Pulmonary artery endothelial cell (primary cell): Measurements from ENCODE around the gene TNRC18. TPM values are rescaled to one million over a fixed set of nuclear protein-coding genes. Genes with fewer than 3 reads are reported as not detected.
"Not testable (repeated sequence)": the region's sequence is repeated elsewhere in the genome, so short reads cannot be mapped to it uniquely, and the experiment has no call there.

Experiments used
- DNase-seq: peaks from one replicate; pipeline ENCODE4 v3.0.0-alpha.2; 2011; ENCODE audit warnings: low read depth, low spot score
- total RNA-seq: library from RNA; depleted of rRNA; stranded (reverse); fragments of >200 nt; gene quantifications from 2 replicates; pipeline ENCODE4 v1.2.3, GENCODE V29; 2014

The TNRC18 gene
- total RNA-seq, 1 donor from 2014 or later, result 20.8 TPM

GRCh38 chr7:5323800-5324781, 99.5 kb downstream of the TNRC18 start:
- DNase-seq, result not testable (repeated sequence)

- no peak for DNase-seq
These were observed 100.8 kb downstream of the TNRC18 start for GRCh38 chr7:5322621-5323410.

GRCh38 chr7:5320802-5321396, 102.7 kb downstream of the TNRC18 start:
- DNase-seq, result no peak

- DNase-seq, result no peak
These were observed 103.2 kb downstream of the TNRC18 start for GRCh38 chr7:5320391-5320790.

GRCh38 chr7:5318613-5319012, 105.0 kb downstream of the TNRC18 start:
- DNase-seq, result not testable (repeated sequence)

GRCh38 chr7:5315761-5316160, 107.9 kb downstream of the TNRC18 start:
- no peak for DNase-seq

- no peak for DNase-seq
These were observed 108.8 kb downstream of the TNRC18 start for GRCh38 chr7:5314864-5315263.

GRCh38 chr7:5313076-5313885, 110.4 kb downstream of the TNRC18 start:
- not testable (repeated sequence) for DNase-seq

GRCh38 chr7:5312276-5313070, 111.2 kb downstream of the TNRC18 start:
- DNase-seq, result not testable (repeated sequence)

GRCh38 chr7:5310822-5311405, 112.7 kb downstream of the TNRC18 start:
- DNase-seq, result no peak

- DNase-seq, result no peak
These were observed 114.5 kb downstream of the TNRC18 start for GRCh38 chr7:5309146-5309545.

GRCh38 chr7:5307221-5308142, 116.2 kb downstream of the TNRC18 start:
- DNase-seq, result not testable (repeated sequence)

- DNase-seq, result not testable (repeated sequence)
These were observed 118.6 kb downstream of the TNRC18 start for GRCh38 chr7:5305050-5305449.

- no peak for DNase-seq
These were observed 119.8 kb downstream of the TNRC18 start for GRCh38 chr7:5303591-5304505.

- no peak for DNase-seq
These were observed 120.6 kb downstream of the TNRC18 start for GRCh38 chr7:5303061-5303460.

- no peak for DNase-seq
These were observed 121.1 kb downstream of the TNRC18 start for GRCh38 chr7:5302577-5302976.

- DNase-seq, result no peak
These were observed 123.3 kb downstream of the TNRC18 start for GRCh38 chr7:5300366-5300765.
